DMS114 treated with DMSO at 0.1 percent for 48 hours (cell line): ENCODE measurements around the gene FALEC.
"Not testable (repeated sequence)": the region's sequence is repeated elsewhere in the genome, so short reads cannot be mapped to it uniquely, and the experiment has no call there.

Experiments
- DNase-seq: peaks from one replicate; lab custom pipeline; 2025; ENCODE audit not compliant: unreplicated experiment; lab: John Stamatoyannopoulos, UW

FALEC gene

GRCh38 chr1:150573648-150574071 is 58.1 kb downstream of the FALEC start:
- not testable (repeated sequence) for DNase-seq

- no peak for DNase-seq
Observed at GRCh38 chr1:150574260-150575071, 58.9 kb downstream of the FALEC start.

- DNase-seq = no peak
Observed at GRCh38 chr1:150575072-150575489, 59.5 kb downstream of the FALEC start.

- DNase-seq = no peak
Observed at GRCh38 chr1:150575518-150576366, 60.2 kb downstream of the FALEC start.

- no peak for DNase-seq
Observed at GRCh38 chr1:150576367-150576711, 60.8 kb downstream of the FALEC start.

- no peak for DNase-seq
Observed at GRCh38 chr1:150576794-150577556, 61.4 kb downstream of the FALEC start.

GRCh38 chr1:150577557-150578271 is 62.2 kb downstream of the FALEC start:
- no peak for DNase-seq

- DNase-seq = no peak
Observed at GRCh38 chr1:150578272-150579109, 62.9 kb downstream of the FALEC start.

- DNase-seq = peak; percentile 96
Observed at GRCh38 chr1:150579110-150579944, 63.8 kb downstream of the FALEC start, which contains the start of gene MCL1. MCL1 (minus strand) TSS chr1:150579610; CDS start chr1:150579530, 80 bp downstream.

GRCh38 chr1:150579945-150580642 is 64.5 kb downstream of the FALEC start:
- no peak for DNase-seq

- DNase-seq = not testable (repeated sequence)
Observed at GRCh38 chr1:150580966-150581365, 65.4 kb downstream of the FALEC start.

GRCh38 chr1:150581437-150581836 is 65.9 kb downstream of the FALEC start:
- DNase-seq = not testable (repeated sequence)

GRCh38 chr1:150581962-150582361 is 66.4 kb downstream of the FALEC start:
- not testable (repeated sequence) for DNase-seq

- DNase-seq = no peak
Observed at GRCh38 chr1:150582371-150582770, 66.8 kb downstream of the FALEC start.
